ENCODE results near the gene ATP6V1C2.
"Not testable (repeated sequence)": the region's sequence is repeated elsewhere in the genome, so short reads cannot be mapped to it uniquely, and the experiment has no call there.

ATP6V1C2 gene

DNA sequence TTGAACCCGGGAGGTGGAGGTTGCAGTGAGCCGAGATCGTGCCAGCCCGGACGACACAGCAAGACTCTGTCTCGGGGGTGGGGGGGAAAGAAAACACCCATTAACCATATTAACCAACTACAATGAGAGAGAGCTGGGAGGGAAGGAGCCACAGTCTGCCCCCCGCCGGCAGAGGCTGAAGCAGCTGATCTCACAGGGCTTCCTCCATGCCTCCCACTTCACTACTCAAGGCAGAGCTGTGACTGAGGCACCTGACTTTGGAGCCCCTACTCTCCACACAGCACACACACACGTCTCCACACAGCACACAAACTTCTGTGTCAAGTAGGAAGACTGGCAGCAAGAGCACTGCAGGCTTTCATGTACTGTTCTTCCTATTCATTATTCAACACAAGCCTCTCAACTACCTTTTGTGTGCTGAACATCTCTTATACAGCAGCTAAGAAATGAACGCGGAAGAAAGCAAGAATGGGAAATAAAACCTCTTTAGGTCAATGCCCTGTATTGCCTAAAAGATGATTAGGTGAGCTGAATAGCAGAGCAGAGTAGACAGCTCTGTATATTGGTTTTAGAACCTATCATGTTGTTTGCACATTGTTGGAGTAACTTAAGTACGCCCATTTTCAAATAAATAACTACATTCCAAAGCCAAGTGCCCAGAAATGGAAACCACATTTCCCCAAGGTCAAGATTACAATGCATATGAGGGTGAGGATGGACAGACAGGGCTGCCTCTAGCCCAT, 65.0 kb downstream of the ATP6V1C2 start:
- no peak for DNase-seq (ENCODE audit: low read depth)

GRCh38 chr2:10787176-10787968, 65.9 kb downstream of the ATP6V1C2 start:
- DNase-seq (ENCODE audit: low read depth) = no peak

DNA sequence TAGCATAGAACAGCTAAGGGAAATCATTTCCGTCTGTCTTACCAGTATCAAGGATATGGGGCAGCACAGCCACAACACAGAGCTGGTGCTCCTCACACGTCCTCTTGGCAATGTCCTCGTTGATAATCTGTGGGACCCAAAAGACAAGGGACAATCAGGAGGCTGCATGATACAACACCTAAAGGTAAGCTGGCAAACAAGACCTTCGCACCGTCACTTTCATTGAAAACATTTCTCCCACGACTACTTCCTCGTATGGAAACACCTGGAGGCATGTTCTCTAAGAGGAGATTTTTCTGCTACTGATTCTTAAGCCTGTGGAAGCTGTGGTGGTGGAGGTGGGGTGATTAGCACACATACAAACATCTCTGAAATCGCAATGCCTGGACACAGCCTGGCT, 67.4 kb downstream of the ATP6V1C2 start:
- DNase-seq (ENCODE audit: low read depth) = no peak

DNA sequence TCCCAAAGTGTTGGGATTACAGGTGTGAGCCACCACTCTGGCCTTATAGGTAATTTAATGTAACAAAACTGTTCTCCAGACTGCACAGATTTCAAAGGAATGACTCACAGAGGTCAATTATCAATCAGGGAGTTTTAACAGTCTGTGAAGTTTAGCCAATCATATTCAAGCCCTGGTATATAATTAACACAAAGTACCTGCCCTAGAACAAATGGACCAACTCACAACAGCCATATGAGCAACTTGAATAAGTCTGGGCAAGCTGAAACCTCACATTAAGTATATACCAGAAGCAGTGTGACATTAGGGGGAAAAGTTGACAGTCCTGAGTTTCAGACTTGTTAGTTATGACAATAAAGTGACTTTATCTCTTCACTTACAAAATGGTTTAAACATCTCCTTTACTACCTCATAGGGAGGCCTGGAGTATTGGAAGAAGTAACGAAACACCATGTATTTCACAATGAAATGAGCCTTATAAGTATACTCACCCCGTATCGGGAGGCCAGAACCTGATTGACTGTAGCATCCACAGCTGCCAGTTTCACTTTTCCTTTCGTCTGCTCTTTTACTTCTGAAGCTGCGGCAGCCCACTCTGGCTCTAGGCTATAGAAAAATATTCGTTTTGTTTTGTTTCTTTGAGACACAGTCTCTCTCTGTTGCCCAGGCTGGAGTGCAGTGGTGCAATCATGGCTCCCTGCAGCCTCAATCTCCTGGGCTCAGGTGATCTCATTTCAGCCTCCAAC, 69.0 kb downstream of the ATP6V1C2 start:
- DNase-seq (ENCODE audit: low read depth) = no peak

DNA sequence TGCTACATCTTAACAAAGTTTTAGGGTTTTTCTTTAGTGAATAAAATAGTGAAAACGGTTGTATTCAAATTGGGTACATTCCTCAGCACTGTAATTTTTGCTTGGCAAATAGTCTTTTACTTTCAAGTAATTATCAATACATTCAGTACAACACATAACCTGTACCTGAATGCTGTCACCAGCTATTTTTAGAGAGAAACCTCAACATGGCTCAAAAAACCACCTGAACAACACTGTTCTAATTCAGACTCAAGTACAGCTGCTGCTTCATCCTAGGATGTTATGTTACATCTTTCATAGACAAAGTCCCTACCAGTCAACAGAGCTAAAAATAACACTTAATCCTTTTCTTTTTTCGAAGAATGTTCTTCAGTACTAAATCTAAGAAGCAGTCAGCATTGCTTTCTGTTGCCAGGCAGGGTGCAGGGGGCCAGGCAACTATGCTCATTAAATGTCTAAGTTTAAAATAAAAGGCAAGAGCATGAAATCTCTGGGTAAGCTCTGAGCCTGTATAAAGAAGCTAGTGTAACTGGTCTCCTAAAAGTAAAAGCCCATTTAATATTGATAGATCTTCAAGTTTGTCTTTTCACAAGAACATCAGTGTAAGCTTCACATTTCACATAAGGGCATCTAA, 70.7 kb downstream of the ATP6V1C2 start:
- DNase-seq (ENCODE audit: low read depth) = no peak

DNA sequence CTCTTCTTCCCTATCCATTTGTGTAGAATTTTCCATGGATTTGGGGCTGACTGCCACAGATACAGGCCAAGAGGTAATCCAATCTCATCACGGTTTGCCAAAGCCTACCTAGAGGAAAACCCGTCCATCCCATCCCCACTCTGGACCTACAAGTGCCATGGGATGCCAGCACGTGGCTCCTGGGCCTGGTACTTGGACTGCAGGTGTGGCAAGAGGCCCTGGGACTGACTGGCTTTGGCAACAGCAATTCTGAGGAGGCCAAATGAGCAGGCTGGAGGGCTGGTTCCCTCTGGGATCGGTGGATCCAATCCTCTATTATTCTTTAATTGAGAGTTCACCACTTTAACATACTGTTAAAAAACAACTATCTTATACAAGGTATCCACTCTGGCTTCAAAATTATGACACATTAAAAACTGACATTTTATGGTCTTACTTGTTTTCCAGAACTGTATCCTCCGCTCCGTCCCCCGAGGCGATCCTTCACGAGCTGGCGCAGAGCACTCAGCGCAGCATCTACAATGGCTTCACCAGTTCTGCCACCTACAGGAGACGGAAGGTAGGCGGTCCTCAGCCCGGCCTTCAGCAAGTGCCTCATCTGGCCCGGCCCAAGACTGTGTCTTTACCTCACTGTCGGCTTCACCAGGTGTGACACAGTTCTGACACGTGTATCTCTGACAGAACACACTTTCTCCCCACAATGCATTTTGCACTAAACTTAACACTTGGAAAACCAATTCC, 71.4 kb downstream of the ATP6V1C2 start:
- no peak for DNase-seq (ENCODE audit: low read depth)

- no peak for DNase-seq (ENCODE audit: low read depth)
These were observed 72.4 kb downstream of the ATP6V1C2 start for GRCh38 chr2:10793816-10794215.

- DNase-seq (ENCODE audit: low read depth) = no peak
These were observed 73.4 kb downstream of the ATP6V1C2 start for GRCh38 chr2:10794876-10795275.

DNA sequence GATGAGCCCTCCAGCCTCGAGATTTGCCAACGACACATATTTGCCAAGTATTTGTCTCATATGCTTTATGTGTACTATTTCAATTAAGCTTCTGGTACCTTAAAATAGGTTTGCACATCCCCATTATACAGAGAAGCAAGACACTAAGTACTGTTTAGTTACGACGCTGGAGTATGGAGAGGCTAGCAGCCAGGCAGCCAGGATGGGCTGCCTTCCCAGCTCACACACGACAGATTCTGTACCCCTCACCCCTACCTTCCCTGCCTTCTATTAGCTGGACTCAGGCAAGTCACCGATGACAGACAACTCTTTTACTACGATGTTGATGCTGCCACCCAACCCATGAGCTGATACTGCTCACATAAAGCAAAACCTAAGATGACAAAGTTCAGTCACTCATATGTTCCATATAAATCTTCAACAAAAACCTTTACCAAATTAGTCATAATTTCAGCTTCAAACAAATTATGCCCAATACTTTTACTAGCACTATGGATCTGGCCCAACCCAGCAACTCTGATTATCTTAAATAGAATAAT, 74.1 kb downstream of the ATP6V1C2 start:
- DNase-seq (ENCODE audit: low read depth) = no peak

GRCh38 chr2:10796703-10797102, 75.3 kb downstream of the ATP6V1C2 start:
- no peak for DNase-seq (ENCODE audit: low read depth)

- DNase-seq (ENCODE audit: low read depth) = no peak
These were observed 77.4 kb downstream of the ATP6V1C2 start for GRCh38 chr2:10798783-10799182.

DNA sequence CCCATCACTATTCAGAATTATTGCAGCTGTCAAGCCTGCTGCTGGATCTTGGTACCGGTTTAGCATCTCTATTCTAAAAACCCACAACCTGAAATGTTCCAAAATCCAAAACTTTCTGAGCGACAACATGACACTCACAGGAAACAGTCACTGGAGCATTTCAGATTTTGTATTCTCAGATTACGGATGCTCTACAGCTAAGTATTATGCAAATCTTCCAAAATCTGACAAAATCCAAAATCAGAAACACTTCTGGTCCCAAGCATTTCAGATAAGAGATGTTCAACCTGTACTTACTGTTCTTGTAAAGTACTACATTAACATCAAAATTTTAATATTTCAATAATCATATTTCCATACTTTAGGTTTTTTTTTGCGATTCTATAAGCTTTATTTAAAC, 78.7 kb downstream of the ATP6V1C2 start:
- DNase-seq (ENCODE audit: low read depth) = no peak

DNA sequence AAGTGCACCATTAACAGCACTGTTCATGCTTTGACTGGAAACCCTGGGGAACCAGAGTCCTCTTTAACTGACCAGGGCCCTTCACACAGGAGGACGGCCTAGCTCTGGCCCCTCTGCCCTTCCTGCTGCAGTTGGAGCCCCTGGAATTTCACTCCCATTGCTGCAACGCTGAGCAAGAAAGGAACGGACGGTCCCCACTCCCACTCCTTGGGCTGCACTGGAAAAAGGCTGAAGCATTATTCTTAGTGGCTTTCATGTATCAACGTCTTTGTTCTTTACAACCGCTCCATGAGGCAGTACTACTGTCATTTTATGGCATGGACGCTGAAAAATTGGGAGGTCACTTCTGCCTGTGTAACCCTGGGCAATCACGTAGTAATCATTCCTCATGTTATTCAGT, 81.2 kb downstream of the ATP6V1C2 start:
- DNase-seq (ENCODE audit: low read depth) = no peak

- not testable (repeated sequence) for DNase-seq (ENCODE audit: low read depth)
These were observed 84.6 kb downstream of the ATP6V1C2 start for GRCh38 chr2:10805990-10806389.

- DNase-seq (ENCODE audit: low read depth) = no peak
These were observed 85.1 kb downstream of the ATP6V1C2 start for GRCh38 chr2:10806543-10806942.

DNA sequence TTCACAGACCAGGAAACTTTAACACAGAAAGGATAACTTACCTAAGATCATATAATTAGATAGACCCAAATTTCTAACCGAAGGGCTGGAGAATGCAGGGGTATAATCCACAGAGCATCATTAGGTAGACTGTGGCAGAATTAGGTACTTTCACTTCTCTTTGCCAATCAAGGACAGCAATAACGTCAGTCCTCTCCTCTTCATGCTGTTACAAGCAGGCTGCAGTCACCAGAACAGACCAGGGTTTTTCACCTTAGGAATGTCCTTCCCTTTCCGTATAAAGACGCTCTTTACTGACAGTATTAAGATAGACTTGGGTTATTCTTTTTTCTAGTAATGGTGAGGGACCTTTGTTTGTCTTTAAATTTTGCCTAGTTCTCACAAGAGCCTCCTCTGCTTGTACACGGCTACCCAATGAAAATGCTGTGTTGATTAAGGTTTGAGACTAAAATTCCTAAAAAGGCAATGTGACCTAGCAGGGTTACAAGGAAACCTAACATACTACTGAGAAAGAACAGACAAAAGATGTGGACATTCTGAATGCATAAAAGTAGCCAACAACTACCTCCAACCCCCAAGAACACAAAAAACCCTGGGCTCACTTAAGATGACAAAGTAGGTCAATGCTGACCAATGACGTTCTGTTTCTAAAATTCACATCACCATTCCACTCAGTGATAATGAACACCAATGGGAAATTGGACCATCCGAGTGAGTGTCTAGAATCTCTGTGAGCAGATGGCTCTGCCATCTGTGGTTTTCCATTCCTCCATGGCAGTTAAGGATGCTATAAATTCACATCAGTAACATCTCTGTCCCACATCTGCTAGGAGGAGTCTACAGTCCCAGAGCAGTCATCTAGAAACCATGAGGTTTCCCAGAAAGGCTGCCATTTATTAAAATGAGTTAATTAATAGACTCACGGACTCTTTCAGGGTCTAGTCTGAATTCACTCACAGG, 89.1 kb downstream of the ATP6V1C2 start:
- no peak for DNase-seq (ENCODE audit: low read depth)

- no peak for DNase-seq (ENCODE audit: low read depth)
These were observed 90.1 kb downstream of the ATP6V1C2 start for GRCh38 chr2:10811517-10811916.

GRCh38 chr2:10812362-10813162, 91.1 kb downstream of the ATP6V1C2 start, which contains the start of gene PDIA6:
Gene PDIA6, minus strand, starts transcription at chr2:10812785. Its CDS starts 89 bp downstream, at chr2:10812696.
- peak; percentile 91 for DNase-seq (ENCODE audit: low read depth)

All from T-helper 22 cell (primary cell).